Right lung (tissue), 5 donors: ENCODE results near the gene RAB37. TPM values are rescaled to one million over a fixed set of nuclear protein-coding genes. Genes with fewer than 3 reads are reported as not detected.

ENCODE experiments used
- DNase-seq, 2 donors: peaks; one replicate each; pipeline ENCODE4 v3.0.0-alpha.2; 2013
- polyA plus RNA-seq, 5 donors: library from polyadenylated mRNA; unstranded; fragments of 120-200 nt; gene quantifications; one replicate each; pipeline versions ENCODE4 v1.2.1 to v1.2.3, GENCODE V29; 2013; ENCODE audit warnings: inconsistent platforms in 1 of 5, low replicate concordance in 1 of 5; ENCODE audit not compliant: insufficient read length in 5 of 5, insufficient read depth in 1 of 5

RAB37 gene
- polyA plus RNA-seq, 5 donors: 9.1 to 11.3 (median 10.5) TPM

DNA sequence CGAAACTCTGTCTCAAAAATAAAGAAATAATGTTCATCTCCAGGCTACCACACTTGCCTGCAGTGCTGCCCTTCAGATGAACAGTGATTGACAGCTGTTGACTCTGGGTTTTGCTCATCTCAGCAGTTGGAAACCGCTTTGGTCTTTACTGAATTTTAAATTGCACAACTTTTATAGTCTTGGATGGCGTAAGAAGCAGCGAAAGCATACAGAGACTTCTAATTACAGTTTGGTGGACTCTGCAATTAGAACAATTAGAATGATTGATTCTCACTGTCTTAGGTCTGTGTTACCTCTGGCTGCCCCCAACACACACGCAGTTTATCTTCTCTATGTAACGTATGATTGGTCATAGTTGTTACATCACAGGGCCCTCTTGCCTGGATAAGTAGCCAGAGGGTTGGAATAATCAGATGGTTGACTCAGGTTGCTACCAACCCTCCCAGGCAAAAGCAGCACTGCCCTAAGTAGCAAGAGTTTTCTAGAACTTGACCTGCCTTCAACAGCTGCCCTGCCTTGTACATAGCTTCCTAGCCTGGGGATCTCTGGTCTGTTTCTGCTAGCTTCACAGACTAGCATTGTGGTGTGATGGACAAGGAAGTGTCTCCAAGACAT lies 41.0 kb downstream of the RAB37 start:
- DNase-seq: no peak

- no peak for DNase-seq
Measured at GRCh38 chr17:74778960-74779359, 41.9 kb downstream of the RAB37 start.

DNA sequence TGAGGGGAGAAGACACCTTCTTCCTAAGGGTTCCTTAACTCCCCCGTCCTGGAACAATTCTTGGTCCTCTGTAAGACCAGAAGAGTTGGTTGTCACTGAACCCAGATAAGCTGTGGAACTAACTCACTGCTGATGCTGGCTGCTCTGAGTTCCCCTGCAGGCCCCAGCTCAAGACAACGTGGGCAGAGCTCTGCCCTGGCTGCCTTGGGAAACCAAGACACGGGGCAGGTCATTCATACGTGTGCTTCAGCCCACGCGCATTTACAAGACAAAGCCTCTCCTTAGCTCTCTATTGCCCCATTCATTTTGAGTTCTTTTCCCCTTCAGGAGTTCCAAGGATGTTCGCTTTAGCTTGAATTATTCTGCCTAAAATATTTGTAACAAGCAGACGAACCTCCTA lies 42.4 kb downstream of the RAB37 start:
- DNase-seq: no peak

DNA sequence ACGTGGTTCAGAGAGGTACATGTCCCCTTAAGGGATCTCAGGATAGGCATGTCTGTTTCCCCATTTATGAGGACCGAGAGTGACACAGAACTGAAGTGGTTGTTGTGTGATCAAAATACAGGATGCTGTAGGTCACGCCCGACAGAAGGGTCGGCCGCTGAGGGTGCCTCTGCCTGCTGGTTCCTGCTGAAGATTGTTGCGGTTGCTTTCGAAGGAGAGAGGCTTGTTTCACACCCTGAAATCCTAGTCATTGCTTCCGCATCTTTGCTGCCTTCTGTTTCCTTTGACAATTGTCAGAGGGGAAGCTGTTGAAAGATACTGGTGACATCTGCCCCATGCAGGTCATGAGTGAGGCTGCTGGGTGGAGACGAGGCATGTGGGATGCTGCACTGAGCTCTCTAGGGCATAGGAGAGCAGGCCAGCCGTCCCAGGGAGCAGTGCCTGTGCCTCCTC lies 42.9 kb downstream of the RAB37 start:
- no peak for DNase-seq

DNA sequence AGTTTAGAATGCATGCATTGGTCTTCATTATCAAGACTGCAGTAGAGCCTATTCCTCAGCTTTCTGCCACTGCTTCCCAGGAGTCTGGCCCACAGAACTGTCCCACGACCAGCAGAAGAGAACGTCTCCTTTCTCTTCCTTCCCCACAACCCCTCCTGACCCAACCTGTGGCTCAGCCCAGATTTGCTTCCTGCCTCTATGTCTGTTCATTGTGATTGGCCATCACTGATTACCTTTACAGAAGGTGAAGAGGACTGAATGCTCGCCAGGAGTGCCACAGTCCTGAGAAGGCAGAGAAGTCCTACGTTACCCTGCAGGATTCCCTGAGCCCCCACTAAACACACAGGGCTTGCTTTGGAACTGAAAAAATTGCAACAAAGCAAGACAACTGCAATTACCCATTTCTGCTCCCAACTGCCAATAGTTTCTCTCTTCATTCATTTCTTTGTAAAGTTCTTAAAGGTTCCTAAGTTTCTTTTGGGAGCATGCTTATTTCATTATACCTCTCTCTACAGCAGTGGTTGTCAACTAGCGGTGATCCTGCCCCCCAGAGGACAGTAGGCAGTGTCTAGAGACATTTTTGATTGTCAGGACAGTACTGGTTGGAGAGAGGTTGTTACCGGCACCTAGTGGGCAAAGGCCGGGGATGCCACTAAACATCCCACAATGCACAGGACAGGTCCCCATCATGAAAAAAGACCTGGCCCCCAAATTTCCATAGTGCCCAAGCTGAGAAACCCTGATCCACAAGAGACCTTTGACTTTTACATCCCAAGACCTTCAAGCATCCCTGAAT lies 43.6 kb downstream of the RAB37 start:
- DNase-seq: no peak

- DNase-seq: no peak
Measured at GRCh38 chr17:74782571-74782970, 45.5 kb downstream of the RAB37 start.

DNA sequence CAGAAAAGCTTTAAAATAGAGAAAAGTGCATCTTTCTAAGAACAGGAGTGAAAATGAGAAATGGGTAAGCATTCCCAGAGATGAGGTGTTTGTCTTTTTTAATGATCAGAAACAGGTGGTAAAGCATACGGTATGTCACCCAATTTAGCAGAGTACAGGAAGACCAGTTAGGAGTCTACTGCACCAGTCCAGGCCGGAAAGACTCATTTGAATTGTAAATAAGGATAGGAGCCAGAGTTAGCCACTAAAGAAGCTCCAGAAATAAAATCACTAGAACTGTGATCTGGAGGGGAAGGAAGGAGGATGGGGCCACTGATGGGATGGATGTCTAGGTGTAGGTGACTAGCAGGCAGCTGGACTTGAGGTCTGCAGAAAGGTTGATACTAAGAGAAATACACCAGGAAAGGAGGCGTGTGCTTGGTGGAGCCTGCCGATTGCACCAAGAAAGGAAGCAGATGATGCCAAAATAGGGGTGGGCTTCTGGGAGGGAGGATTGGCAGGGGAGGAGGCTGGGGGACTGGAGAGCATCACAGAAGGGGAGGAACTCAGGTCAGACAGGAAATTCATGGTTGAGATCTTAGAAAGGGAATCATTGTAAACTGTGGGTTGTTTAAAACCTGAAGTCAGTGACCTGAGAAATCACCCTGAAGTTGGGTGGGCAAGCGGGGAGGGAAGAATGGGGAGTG lies 47.2 kb downstream of the RAB37 start:
- DNase-seq: no peak

- no peak for DNase-seq
Measured at GRCh38 chr17:74785096-74785980, 48.3 kb downstream of the RAB37 start.

DNA sequence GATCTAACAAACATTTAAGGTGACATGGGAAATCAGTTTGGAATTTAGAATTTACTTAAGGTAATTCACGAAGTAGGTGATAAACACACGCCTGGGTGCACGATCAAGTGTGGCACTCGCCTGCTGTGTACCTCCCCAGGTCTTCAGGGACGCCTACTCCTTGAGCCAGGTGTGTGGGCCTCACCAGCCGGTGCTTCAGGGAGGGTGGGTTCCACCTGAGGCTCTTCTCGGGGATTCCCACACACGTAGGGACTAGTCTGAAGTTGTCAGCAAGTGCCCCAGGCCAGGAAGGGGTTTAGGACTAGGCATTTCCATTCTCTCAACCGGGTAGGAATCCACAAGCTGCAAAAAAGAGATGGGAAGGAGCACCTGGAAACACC lies 48.9 kb downstream of the RAB37 start:
- DNase-seq: no peak

- DNase-seq: no peak
Measured at GRCh38 chr17:74786431-74787055, 49.5 kb downstream of the RAB37 start.

GRCh38 chr17:74790161-74791058 lies 53.4 kb downstream of the RAB37 start:
- no peak for DNase-seq

DNA sequence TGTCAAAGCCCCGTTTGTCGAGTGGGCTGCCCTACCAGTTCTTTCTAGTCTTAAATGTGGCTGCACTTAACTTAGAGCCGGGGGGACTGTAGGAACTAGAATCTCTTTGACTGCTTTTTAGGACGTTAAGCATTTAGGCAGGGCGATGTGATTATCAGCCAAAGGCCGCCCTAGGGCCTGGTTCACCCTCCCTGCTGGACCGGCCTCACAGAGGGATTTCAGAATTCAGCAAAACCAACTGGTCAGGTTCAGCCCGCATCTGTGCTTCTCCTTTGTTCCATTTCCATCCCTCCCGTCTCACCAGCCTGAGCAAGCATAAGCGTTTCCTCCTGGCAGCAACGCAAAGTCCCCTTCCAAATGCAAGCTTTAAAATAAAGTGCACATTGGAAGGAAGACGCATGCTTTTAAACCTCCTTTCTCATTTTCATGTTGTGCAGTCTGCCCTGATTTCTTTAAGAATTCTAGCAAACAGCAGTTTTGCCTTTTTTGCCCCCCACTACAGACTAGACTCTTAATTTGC lies 55.6 kb downstream of the RAB37 start:
- DNase-seq: no peak

- no peak for DNase-seq
Measured at GRCh38 chr17:74795327-74796020, 58.4 kb downstream of the RAB37 start.

DNA sequence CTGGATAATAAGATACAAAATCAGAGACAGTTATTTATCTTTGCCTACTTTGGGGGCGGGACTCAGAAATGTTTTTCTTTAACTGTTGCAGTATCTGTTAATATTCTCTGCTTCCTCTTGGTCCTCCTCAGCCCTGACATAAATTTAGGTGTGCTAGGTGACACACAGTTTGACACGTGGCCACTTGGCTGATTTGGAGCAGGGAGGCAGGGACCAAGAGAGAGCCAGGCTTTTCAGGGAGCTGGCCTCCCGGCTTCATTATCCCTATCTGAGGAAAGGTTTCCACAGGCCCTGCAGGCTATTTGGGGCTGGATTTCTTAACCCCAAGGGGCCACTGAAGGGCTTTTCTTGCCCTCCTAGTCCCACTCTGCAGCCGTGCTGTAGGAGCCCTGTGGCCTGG lies 59.2 kb downstream of the RAB37 start:
- DNase-seq: no peak

DNA sequence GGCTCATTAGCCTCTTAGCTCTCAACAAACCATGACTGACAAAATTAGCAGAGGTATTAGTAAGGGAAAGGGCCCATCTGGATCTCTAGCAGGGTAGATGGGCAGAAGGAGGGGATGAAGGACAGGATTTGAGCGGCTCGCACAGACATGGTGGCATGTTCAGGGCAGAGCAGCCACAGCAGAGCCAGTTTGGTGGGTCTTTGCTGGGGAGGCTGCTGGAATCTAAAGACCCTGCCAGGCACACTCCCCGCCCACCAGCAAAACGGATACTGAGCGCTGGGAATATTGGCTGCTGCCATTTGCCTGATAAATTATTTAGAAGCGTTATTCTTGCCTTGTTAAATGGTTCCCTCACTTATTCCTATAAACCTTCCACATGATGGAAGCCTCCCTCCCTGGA lies 59.8 kb downstream of the RAB37 start:
- DNase-seq: no peak
